Naive thymus-derived CD4-positive, alpha-beta T cell (primary cell): ENCODE data around the gene GPR158. TPM values are rescaled to one million over a fixed set of nuclear protein-coding genes. Genes with fewer than 3 reads are reported as not detected.
A peak's percentile ranks its signal among the peaks of the same experiment; 100 is the strongest.

Source experiments
- ATAC-seq: fragments of 150-1000 bp; cut with Tn5 transposase; 2 replicates; pipeline ENCODE4 v1.10.0; 2021; ENCODE audit warnings: mild to moderate bottlenecking, moderate library complexity
- CTCF ChIA-PET: fragments of 350-600 bp; sonication (Branson Sonifier 250); formaldehyde crosslinking; loops from one replicate; lab custom pipeline; 2021; ENCODE audit warnings: antibody characterized with exemption; lab: Charles Lee
- POLR2A ChIA-PET: fragments of 350-600 bp; sonication (Branson Sonifier 250); formaldehyde crosslinking; loops from one replicate; lab custom pipeline; 2021; ENCODE audit warnings: antibody characterized with exemption, inconsistent platforms; lab: Charles Lee
- DNase-seq, 9 donors: peaks; one replicate each; pipeline versions ENCODE4 v3.0.0 to v3.0.0-alpha.2; 2020 to 2022; ENCODE audit warnings: mixed read lengths in 1 of 9
- H3K27ac ChIP-seq: one replicate; pipeline ENCODE4 v1.7.0; 2013; ENCODE audit warnings: mild to moderate bottlenecking, low read depth, low read length, moderate library complexity
- H3K27me3 ChIP-seq, 2 donors: one replicate each; pipeline ENCODE4 v1.7.0; 2013; ENCODE audit warnings: low read length in 2 of 2, mild to moderate bottlenecking in 2 of 2, moderate library complexity in 2 of 2; ENCODE audit not compliant: control insufficient read depth in 2 of 2, insufficient read depth in 2 of 2
- H3K36me3 ChIP-seq, 3 experiments: 1 replicate in 2 of 3; 2 replicates in 1 of 3; pipeline ENCODE4 v1.7.0; 2013; ENCODE audit warnings: low read length in 3 of 3, mild to moderate bottlenecking in 3 of 3, moderate library complexity in 1 of 3; ENCODE audit not compliant: insufficient read depth in 3 of 3, control insufficient read depth in 2 of 3
- H3K4me1 ChIP-seq, 2 donors: one replicate each; pipeline ENCODE4 v1.7.0; 2013; ENCODE audit warnings: low read length in 2 of 2, mild to moderate bottlenecking in 2 of 2, moderate library complexity in 1 of 2; ENCODE audit not compliant: control insufficient read depth in 2 of 2, insufficient read depth in 2 of 2
- H3K4me3 ChIP-seq: 2 replicates; pipeline ENCODE4 v1.7.0; 2013; ENCODE audit warnings: mild to moderate bottlenecking, low read length
- H3K9me3 ChIP-seq, 3 experiments: 1 replicate in 2 of 3; 2 replicates in 1 of 3; pipeline ENCODE4 v1.7.0; 2013; ENCODE audit warnings: low read length in 3 of 3; ENCODE audit not compliant: control insufficient read depth in 2 of 3
- H3K27ac Mint-ChIP-seq, 9 donors: one replicate each; pipeline ENCODE4 v1.8.0; 2020 to 2022; ENCODE audit warnings: mixed read lengths in 9 of 9, mild to moderate bottlenecking in 8 of 9, moderate library complexity in 5 of 9, inconsistent platforms in 2 of 9
- H3K27me3 Mint-ChIP-seq, 5 donors: one replicate each; pipeline ENCODE4 v1.8.0; 2021 to 2022; ENCODE audit warnings: mixed read lengths in 5 of 5, mild to moderate bottlenecking in 1 of 5
- H3K36me3 Mint-ChIP-seq, 5 donors: one replicate each; pipeline ENCODE4 v1.8.0; 2020 to 2022; ENCODE audit warnings: mixed read lengths in 5 of 5, mild to moderate bottlenecking in 3 of 5, inconsistent platforms in 1 of 5
- H3K4me1 Mint-ChIP-seq, 7 donors: one replicate each; pipeline ENCODE4 v1.8.0; 2020 to 2022; ENCODE audit warnings: mixed read lengths in 7 of 7, mild to moderate bottlenecking in 3 of 7, inconsistent platforms in 1 of 7
- H3K4me3 Mint-ChIP-seq, 10 donors: one replicate each; pipeline ENCODE4 v1.8.0; 2020 to 2022; ENCODE audit warnings: mild to moderate bottlenecking in 10 of 10, mixed read lengths in 10 of 10, moderate library complexity in 6 of 10, inconsistent platforms in 2 of 10
- H3K9me3 Mint-ChIP-seq, 11 donors: one replicate each; pipeline ENCODE4 v1.8.0; 2020 to 2022; ENCODE audit warnings: mixed read lengths in 11 of 11, mild to moderate bottlenecking in 4 of 11, inconsistent platforms in 1 of 11, moderate library complexity in 1 of 11
- intact Hi-C, 2 donors: fragments of 100-400 bp; cut with micrococcal nuclease; formaldehyde crosslinking; loops; one replicate each; pipeline ENCODE4 v1.15.1; 2023
- polyA plus RNA-seq, 2 donors: library from polyadenylated mRNA; unstranded; fragments of 300-500 nt; fragmentation: Illumina TruSeq; gene quantifications; one replicate each; pipeline ENCODE4 v1.2.3, GENCODE V29; 2021
- total RNA-seq, 6 experiments: library from RNA in 5 of 6; stranded (reverse) in 5 of 6; gene quantifications; 1 replicate in 5 of 6; 2 replicates in 1 of 6; pipeline ENCODE4 v1.2.3 and lab custom pipeline; 2021 to 2026

GPR158 gene
- total and polyA plus RNA-seq, 7 experiments from 2014 or later = not detected

DNA sequence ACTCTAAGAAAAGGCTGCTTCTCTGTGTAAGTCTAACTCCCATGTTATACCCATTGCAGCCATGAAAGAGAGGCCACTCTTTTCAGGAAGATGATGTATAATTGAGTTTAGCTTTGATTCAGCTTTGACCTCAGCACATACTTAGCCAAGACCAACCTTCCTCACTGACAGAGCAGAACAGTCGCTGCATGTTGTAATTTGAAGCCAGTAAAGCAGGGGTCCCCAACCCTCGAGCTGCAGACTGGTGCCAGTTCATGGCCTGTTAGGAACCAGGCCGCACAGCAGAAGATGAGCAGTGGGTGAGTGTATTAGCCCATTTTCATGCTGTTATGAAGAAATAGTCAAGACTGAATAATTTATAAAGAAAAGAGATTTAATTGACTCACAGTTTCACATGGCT lies 223.9 kb downstream of the GPR158 start:
- Mint-ChIP-seq H3K4me3 (no peak overlapping the region), H3K4me1 (no peaks in the 10 kb centered on the region)
- CTCF ChIA-PET = no interaction called here

DNA sequence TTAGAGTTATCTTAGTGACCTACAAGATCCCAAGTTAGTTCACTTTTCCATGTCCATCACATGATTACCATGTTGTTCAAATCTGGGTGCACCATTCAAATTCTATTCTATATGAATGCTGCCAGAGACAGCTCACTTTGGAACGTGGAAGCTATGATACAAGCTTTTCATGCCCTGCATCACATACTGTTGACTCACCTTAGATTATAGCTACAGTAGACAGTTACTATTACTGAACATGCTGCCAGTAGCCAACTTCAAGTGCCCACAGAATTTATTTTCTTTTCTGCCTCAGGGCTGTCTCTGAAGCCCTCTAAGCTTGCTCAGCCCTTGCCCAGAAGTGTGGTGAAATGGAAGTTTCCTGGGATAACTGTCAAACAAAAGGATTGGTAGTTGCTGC lies 231.1 kb downstream of the GPR158 start:
- DNase-seq (no peak), ATAC-seq (no peak)
- no peaks in the 10 kb centered on the region for H3K4me1 ChIP-seq
- no peak overlapping the region for H3K27ac ChIP-seq
- Mint-ChIP-seq H3K27ac (no peak overlapping the region), H3K9me3 (peaks cover 0 to 12% (median 0%) of the 10 kb centered on the region in 11 donors), H3K27me3 (no peaks in the 10 kb centered on the region), H3K4me1 (no peaks in the 10 kb centered on the region), H3K4me3 (no peak overlapping the region), H3K36me3 (no peaks in the 10 kb centered on the region)
- H3K27me3 ChIP-seq = no peaks in the 10 kb centered on the region
- H3K36me3 ChIP-seq = no peaks in the 10 kb centered on the region
- POLR2A ChIA-PET = no interaction called here
- CTCF ChIA-PET = no interaction called here
- no peak overlapping the region for H3K4me3 ChIP-seq
- intact Hi-C loops = no loop called here
- H3K9me3 ChIP-seq = no peaks in the 10 kb centered on the region

More for the DNA sequence above, 223.9 kb downstream of the GPR158 start:
- POLR2A ChIA-PET = no interaction called here
- intact Hi-C loops = no loop called here
- peaks cover 0 to 7% (median 2%) of the 10 kb centered on the region in 11 donors for H3K9me3 Mint-ChIP-seq
- DNase-seq (no peak), ATAC-seq (no peak)
- Histone ChIP-seq H3K4me3 (no peak overlapping the region), H3K4me1 (no peaks in the 10 kb centered on the region), H3K27ac (no peak overlapping the region), H3K36me3 (no peaks in the 10 kb centered on the region), H3K27me3 (no peaks in the 10 kb centered on the region), H3K9me3 (no peaks in the 10 kb centered on the region)
- H3K27ac Mint-ChIP-seq = no peak overlapping the region
- no peaks in the 10 kb centered on the region for H3K36me3 Mint-ChIP-seq
- H3K27me3 Mint-ChIP-seq = no peaks in the 10 kb centered on the region

DNA sequence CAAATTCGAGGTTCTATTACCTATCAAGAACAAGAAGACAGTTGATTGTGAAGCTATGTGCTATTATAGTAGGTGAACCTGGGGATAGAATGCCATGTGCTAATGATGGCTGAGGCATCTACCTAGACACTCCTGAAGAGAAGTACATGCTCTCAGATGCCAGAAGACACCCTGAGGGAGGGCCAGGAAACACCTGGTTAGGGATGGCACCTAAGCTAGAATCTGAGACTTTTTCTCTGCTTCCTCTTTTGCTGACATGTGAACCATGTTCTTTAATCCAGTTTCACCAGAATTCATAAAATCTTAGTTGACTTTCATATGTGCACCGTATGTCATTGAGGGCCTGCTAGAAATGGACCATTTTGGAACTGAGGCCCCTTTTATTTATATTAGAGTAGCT lies 242.8 kb downstream of the GPR158 start:
- no peak overlapping the region for H3K27ac ChIP-seq
- H3K36me3 ChIP-seq = no peaks in the 10 kb centered on the region
- Mint-ChIP-seq H3K27ac (no peak overlapping the region), H3K4me3 (no peak overlapping the region), H3K9me3 (peaks cover 0 to 21% (median 0%) of the 10 kb centered on the region in 11 donors), H3K4me1 (no peaks in the 10 kb centered on the region), H3K27me3 (no peaks in the 10 kb centered on the region), H3K36me3 (no peaks in the 10 kb centered on the region)
- no peak overlapping the region for H3K4me3 ChIP-seq
- ATAC-seq = no peak
- DNase-seq = no peak
- CTCF ChIA-PET = no interaction called here
- no peaks in the 10 kb centered on the region for H3K27me3 ChIP-seq
- H3K9me3 ChIP-seq = no peaks in the 10 kb centered on the region
- intact Hi-C loops = no loop called here
- POLR2A ChIA-PET = no interaction called here
- no peaks in the 10 kb centered on the region for H3K4me1 ChIP-seq

DNA sequence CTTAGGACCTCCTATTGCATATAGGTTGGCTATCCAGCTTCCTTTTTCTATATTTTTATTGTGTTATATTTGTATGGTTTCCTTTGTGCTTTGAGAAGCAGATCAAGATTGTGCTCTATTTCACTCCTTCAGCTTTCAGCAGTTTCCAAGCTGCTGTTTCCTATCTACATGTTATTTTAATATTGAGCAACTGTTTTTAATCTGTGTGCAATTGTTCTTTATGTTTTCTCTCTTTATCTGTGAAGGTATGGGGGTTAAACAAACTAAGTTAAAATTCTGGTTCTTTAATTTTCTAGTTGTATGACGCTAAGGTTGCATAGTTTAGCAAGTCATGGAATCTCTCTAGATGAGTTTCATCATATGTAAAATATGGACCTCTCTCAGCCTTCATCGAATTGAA lies 251.0 kb downstream of the GPR158 start:
- no peaks in the 10 kb centered on the region for H3K4me1 Mint-ChIP-seq
- ATAC-seq = no peak
- intact Hi-C loops = no loop called here
- no peak overlapping the region for H3K4me3 ChIP-seq
- no peak for DNase-seq
- peaks cover 0 to 21% (median 4%) of the 10 kb centered on the region in 11 donors for H3K9me3 Mint-ChIP-seq
- H3K27ac ChIP-seq = no peak overlapping the region
- no peaks in the 10 kb centered on the region for H3K27me3 ChIP-seq
- H3K9me3 ChIP-seq = no peaks in the 10 kb centered on the region
- ChIA-PET CTCF (no interaction called here), POLR2A (no interaction called here)
- no peak overlapping the region for H3K4me3 Mint-ChIP-seq
- no peaks in the 10 kb centered on the region for H3K36me3 Mint-ChIP-seq
- no peaks in the 10 kb centered on the region for H3K27me3 Mint-ChIP-seq
- no peaks in the 10 kb centered on the region for H3K36me3 ChIP-seq
- H3K4me1 ChIP-seq = no peaks in the 10 kb centered on the region
- H3K27ac Mint-ChIP-seq = no peak overlapping the region

- POLR2A ChIA-PET = no interaction called here
- Mint-ChIP-seq H3K27me3 (peaks cover 0 to 5% (median 0%) of the 10 kb centered on the region in 5 donors), H3K36me3 (no peaks in the 10 kb centered on the region), H3K9me3 (peaks cover 0 to 22% (median 3%) of the 10 kb centered on the region in 11 donors), H3K27ac (no peak overlapping the region), H3K4me3 (no peak overlapping the region), H3K4me1 (no peaks in the 10 kb centered on the region)
- ATAC-seq (no peak), DNase-seq (no peak)
- Histone ChIP-seq H3K4me1 (no peaks in the 10 kb centered on the region), H3K27ac (no peak overlapping the region), H3K4me3 (no peak overlapping the region), H3K9me3 (no peaks in the 10 kb centered on the region), H3K36me3 (no peaks in the 10 kb centered on the region), H3K27me3 (no peaks in the 10 kb centered on the region)
- intact Hi-C loops = no loop called here
- CTCF ChIA-PET = no interaction called here
These were observed 261.6 kb downstream of the GPR158 start for GRCh38 chr10:25436431-25436830.

- CTCF ChIA-PET = no interaction called here
- Histone ChIP-seq H3K36me3 (no peaks in the 10 kb centered on the region), H3K4me3 (no peak overlapping the region), H3K9me3 (no peaks in the 10 kb centered on the region), H3K27ac (no peak overlapping the region), H3K27me3 (no peaks in the 10 kb centered on the region), H3K4me1 (no peaks in the 10 kb centered on the region)
- ATAC-seq (no peak), DNase-seq (no peak)
- POLR2A ChIA-PET = no interaction called here
- Mint-ChIP-seq H3K4me1 (peaks cover 0 to 2% (median 0%) of the 10 kb centered on the region in 7 donors), H3K4me3 (no peak overlapping the region), H3K9me3 (peaks cover 0 to 22% (median 7%) of the 10 kb centered on the region in 11 donors), H3K27me3 (peaks cover 0 to 5% (median 0%) of the 10 kb centered on the region in 5 donors), H3K27ac (no peak overlapping the region), H3K36me3 (no peaks in the 10 kb centered on the region)
- intact Hi-C loops = no loop called here
These were observed 266.5 kb downstream of the GPR158 start for GRCh38 chr10:25441270-25441669.

DNA sequence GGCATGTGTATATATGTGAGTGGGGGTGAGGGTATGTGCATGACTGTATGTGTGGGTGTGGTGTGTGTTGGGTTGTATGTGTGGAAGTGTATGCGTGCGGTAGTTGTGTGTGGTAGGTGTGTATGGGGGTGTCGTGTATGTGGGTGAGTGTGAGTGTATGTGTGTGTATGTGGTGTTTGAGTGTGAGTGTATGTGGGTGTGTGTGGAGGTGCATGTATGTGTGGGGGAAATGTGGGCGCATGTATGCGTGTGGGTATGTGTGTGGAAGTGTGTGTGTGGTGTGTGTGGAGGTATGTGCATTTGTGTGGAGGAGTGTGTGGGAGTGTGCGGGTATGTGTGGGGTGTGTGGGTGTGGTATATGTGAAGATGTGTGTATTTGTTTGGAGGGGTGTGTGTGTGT lies 269.5 kb downstream of the GPR158 start:
- ATAC-seq = peak; percentile 18
- no peak for DNase-seq
- H3K4me1 ChIP-seq = no peaks in the 10 kb centered on the region
- Mint-ChIP-seq H3K27ac (peak overlapping the region in 1 of 9 donors; percentile 21), H3K27me3 (peaks cover 0 to 5% (median 0%) of the 10 kb centered on the region in 5 donors), H3K4me3 (no peak overlapping the region), H3K36me3 (no peaks in the 10 kb centered on the region), H3K9me3 (peaks cover 0 to 13% (median 2%) of the 10 kb centered on the region in 11 donors), H3K4me1 (peaks cover 0 to 2% (median 0%) of the 10 kb centered on the region in 7 donors)
- H3K9me3 ChIP-seq = no peaks in the 10 kb centered on the region
- CTCF ChIA-PET = no interaction called here
- H3K4me3 ChIP-seq = no peak overlapping the region
- POLR2A ChIA-PET = no interaction called here
- H3K36me3 ChIP-seq = no peaks in the 10 kb centered on the region
- H3K27ac ChIP-seq = no peak overlapping the region
- no peaks in the 10 kb centered on the region for H3K27me3 ChIP-seq
- intact Hi-C loops = no loop called here
